H9 (cell line): Measurements from ENCODE around the gene CEACAM18. TPM values are rescaled to one million over a fixed set of nuclear protein-coding genes. Genes with fewer than 3 reads are reported as not detected.

Experiments
- DNase-seq: peaks from one replicate; pipeline ENCODE4 v3.0.0-alpha.2; 2017
- H2AFZ ChIP-seq: one replicate; pipeline ENCODE4 v1.6.1; 2013; ENCODE audit warnings: mild to moderate bottlenecking, low read length, control low read depth, moderate library complexity
- H2AK5ac ChIP-seq: 2 replicates; pipeline ENCODE4 v1.6.1; 2013; ENCODE audit warnings: low read length, control low read depth, mixed read lengths; ENCODE audit not compliant: insufficient read length
- H2BK120ac ChIP-seq: one replicate; pipeline ENCODE4 v1.6.1; 2013; ENCODE audit warnings: low read depth, mild to moderate bottlenecking, low read length, control low read depth, inconsistent platforms; ENCODE audit not compliant: poor library complexity, severe bottlenecking
- H2BK12ac ChIP-seq: 2 replicates; pipeline ENCODE4 v1.6.1; 2013; ENCODE audit warnings: low read length, control low read depth, mixed read lengths, low read depth; ENCODE audit not compliant: insufficient read length
- H2BK15ac ChIP-seq: 2 replicates; pipeline ENCODE4 v1.6.1; 2013; ENCODE audit warnings: low read depth, low read length, control low read depth
- H2BK20ac ChIP-seq: one replicate; pipeline ENCODE4 v1.6.1; 2013; ENCODE audit warnings: low read depth, mild to moderate bottlenecking, low read length, control low read depth, inconsistent platforms; ENCODE audit not compliant: poor library complexity, severe bottlenecking
- H2BK5ac ChIP-seq: 2 replicates; pipeline ENCODE4 v1.6.1; 2013; ENCODE audit warnings: low read length, control low read depth, mixed read lengths; ENCODE audit not compliant: insufficient read length
- H3K14ac ChIP-seq: 2 replicates; pipeline ENCODE4 v1.6.1; 2013; ENCODE audit warnings: low read length, control low read depth; ENCODE audit not compliant: insufficient read depth
- H3K18ac ChIP-seq: 2 replicates; pipeline ENCODE4 v1.6.1; 2013; ENCODE audit warnings: low read depth, mild to moderate bottlenecking, mixed read lengths, low read length, control low read depth; ENCODE audit not compliant: insufficient read length
- H3K23ac ChIP-seq: 2 replicates; pipeline ENCODE4 v1.6.1; 2013; ENCODE audit warnings: low read length, control low read depth, mixed read lengths, low read depth; ENCODE audit not compliant: insufficient read length
- H3K23me2 ChIP-seq: 2 replicates; pipeline ENCODE4 v1.6.1; 2013; ENCODE audit warnings: low read depth, mild to moderate bottlenecking, mixed read lengths, low read length, control low read depth; ENCODE audit not compliant: insufficient read length, poor library complexity, severe bottlenecking
- H3K27ac ChIP-seq: 2 replicates; pipeline ENCODE4 v1.5.1; 2013; ENCODE audit warnings: low read length, control low read depth, mixed read lengths, low read depth; ENCODE audit not compliant: insufficient read length
- H3K27me3 ChIP-seq: 2 replicates; pipeline ENCODE4 v1.6.1; 2013; ENCODE audit warnings: low read length, control low read depth, inconsistent platforms; ENCODE audit not compliant: insufficient read depth
- H3K4ac ChIP-seq: 2 replicates; pipeline ENCODE4 v1.6.1; 2013; ENCODE audit warnings: low read depth, mild to moderate bottlenecking, control low read depth, inconsistent platforms, low read length, moderate library complexity
- H3K4me1 ChIP-seq: 2 replicates; pipeline ENCODE4 v1.6.1; 2013; ENCODE audit warnings: low read length, control low read depth, inconsistent platforms; ENCODE audit not compliant: insufficient read depth
- H3K4me2 ChIP-seq: 2 replicates; pipeline ENCODE4 v1.6.1; 2013; ENCODE audit warnings: low read length, control low read depth, mixed read lengths; ENCODE audit not compliant: insufficient read length, insufficient read depth
- H3K56ac ChIP-seq: 2 replicates; pipeline ENCODE4 v1.6.1; 2013; ENCODE audit warnings: low read depth, mild to moderate bottlenecking, mixed read lengths, low read length, control low read depth; ENCODE audit not compliant: insufficient read length
- H3K79me1 ChIP-seq: 2 replicates; pipeline ENCODE4 v1.6.1; 2013; ENCODE audit warnings: low read depth, mild to moderate bottlenecking, moderate library complexity, low read length, control low read depth, inconsistent platforms; ENCODE audit not compliant: insufficient read depth, poor library complexity, severe bottlenecking
- H3K79me2 ChIP-seq: 2 replicates; pipeline ENCODE4 v1.6.1; 2013; ENCODE audit warnings: low read length, control low read depth, inconsistent platforms; ENCODE audit not compliant: insufficient read depth
- H3K9ac ChIP-seq: 2 replicates; pipeline ENCODE4 v1.6.1; 2013; ENCODE audit warnings: low read length, control low read depth, mixed read lengths; ENCODE audit not compliant: insufficient read length; ENCODE audit errors: extremely low read depth
- H3K9me3 ChIP-seq: one replicate; pipeline ENCODE4 v1.6.1; 2013; ENCODE audit warnings: low read depth, low read length, inconsistent platforms; ENCODE audit not compliant: control insufficient read depth
- H3T11ph ChIP-seq: one replicate; pipeline ENCODE4 v1.6.1; 2013; ENCODE audit warnings: mild to moderate bottlenecking, low read length, control low read depth, inconsistent platforms
- H4K20me1 ChIP-seq: one replicate; pipeline ENCODE4 v1.6.1; 2013; ENCODE audit not compliant: control insufficient read depth, insufficient read length, insufficient read depth
- H4K5ac ChIP-seq: 2 replicates; pipeline ENCODE4 v1.6.1; 2013; ENCODE audit warnings: low read depth, mild to moderate bottlenecking, mixed read lengths, low read length, control low read depth; ENCODE audit not compliant: insufficient read length
- H4K8ac ChIP-seq: replicated peaks from 2 replicates; pipeline ENCODE4 v1.6.1; 2013; ENCODE audit warnings: low read length, control low read depth, mixed read lengths, low read depth; ENCODE audit not compliant: insufficient read length
- H4K91ac ChIP-seq: 2 replicates; pipeline ENCODE4 v1.6.1; 2013; ENCODE audit warnings: low read depth, mild to moderate bottlenecking, moderate library complexity, mixed read lengths, low read length, control low read depth; ENCODE audit not compliant: insufficient read length
- H3K27ac Mint-ChIP-seq, 3 experiments: 2 replicates in 2 of 3; 3 replicates in 1 of 3; pipeline ENCODE4 v1.8.0; 2020 to 2021; ENCODE audit warnings: mixed read lengths in 3 of 3, mild to moderate bottlenecking in 1 of 3, moderate library complexity in 1 of 3
- H3K27me3 Mint-ChIP-seq: 2 replicates; pipeline ENCODE4 v1.8.0; 2021; ENCODE audit warnings: low read depth, mild to moderate bottlenecking, moderate library complexity, mixed read lengths
- H3K36me3 Mint-ChIP-seq, 3 experiments: 2 replicates in 2 of 3; 3 replicates in 1 of 3; pipeline ENCODE4 v1.8.0; 2020 to 2021; ENCODE audit warnings: low read depth in 3 of 3, mixed read lengths in 3 of 3; ENCODE audit not compliant: insufficient read depth in 1 of 3
- H3K4me1 Mint-ChIP-seq, 2 experiments: 2 replicates each; pipeline ENCODE4 v1.8.0; 2020; ENCODE audit warnings: mixed read lengths in 2 of 2
- H3K4me3 Mint-ChIP-seq, 2 experiments: 2 replicates in 1 of 2; 3 replicates in 1 of 2; pipeline ENCODE4 v1.8.0; 2020 to 2021; ENCODE audit warnings: mild to moderate bottlenecking in 2 of 2, mixed read lengths in 2 of 2, moderate library complexity in 1 of 2
- H3K9me3 Mint-ChIP-seq, 2 experiments: 2 replicates in 1 of 2; 3 replicates in 1 of 2; pipeline ENCODE4 v1.8.0; 2020; ENCODE audit warnings: mild to moderate bottlenecking in 2 of 2, mixed read lengths in 2 of 2, moderate library complexity in 1 of 2
- CTCF ChIP-seq: fragments of 200-600 bp; sonication (generic); conservative IDR thresholded peaks from 3 replicates; pipeline ENCODE4 v1.8.0; 2021; ENCODE audit warnings: antibody characterized with exemption, mild to moderate bottlenecking
- whole genome bisulfite sequencing: extraction: QIAGEN DNeasy Blood & Tissue Kit; methylation state at CpG from one replicate; pipeline ENCODE4 v1.1.7; 2013; ENCODE audit warnings: missing lambda C conversion rate, low lambda C conversion rate, mixed read lengths; ENCODE audit not compliant: insufficient read length; ENCODE audit errors: extremely low coverage; 5-methylcytosine and 5-hydroxymethylcytosine counted together
- total RNA-seq: library from RNA; stranded (reverse); gene quantifications from 2 replicates; pipeline ENCODE4 v1.2.1, GENCODE V29; 2021

Gene CEACAM18
- total RNA-seq, 1 experiment from 2014 or later: not detected

GRCh38 chr19:51520728-51521127 lies 42.4 kb downstream of the CEACAM18 start:
- H4K8ac ChIP-seq: no peak overlapping the region

More at GRCh38 chr19:51520728-51521127, 42.4 kb downstream of the CEACAM18 start:
- peaks cover 0 to 4% (median 2%) of the 10 kb centered on the region in 3 experiments; a peak in 1 of 7 replicates for H3K36me3 Mint-ChIP-seq
- Histone ChIP-seq H3K4me2 (no peak overlapping the region), H4K91ac (no peak overlapping the region), H3K14ac (no peak overlapping the region), H2BK120ac (no peak overlapping the region), H3K23ac (no peak overlapping the region), H3K79me2 (no peaks in the 10 kb centered on the region), H2AFZ (no peak overlapping the region), H3K56ac (no peak overlapping the region), H3K4me1 (no peaks in the 10 kb centered on the region), H3K27me3 (no peaks in the 10 kb centered on the region), H3K9me3 (no peaks in the 10 kb centered on the region), H3K23me2 (no peaks in the 10 kb centered on the region), H2BK12ac (no peak overlapping the region), H3K79me1 (no peaks in the 10 kb centered on the region), H2BK5ac (no peak overlapping the region), H2BK15ac (no peak overlapping the region), H3K9ac (no peak overlapping the region), H3K4ac (no peak overlapping the region), H2BK20ac (no peak overlapping the region), H3K18ac (no peak overlapping the region), H4K5ac (no peak overlapping the region), H2AK5ac (no peak overlapping the region), H4K20me1 (no peaks in the 10 kb centered on the region), H3T11ph (no peak overlapping the region), H3K27ac (no peak overlapping the region)
- H3K4me1 Mint-ChIP-seq: no peaks in the 10 kb centered on the region
- no CpG with 5 or more reads among the region's 2 CpGs for WGBS
- H3K27ac Mint-ChIP-seq: no peak overlapping the region
- H3K27me3 Mint-ChIP-seq: peaks cover 21% of the 10 kb centered on the region
- DNase-seq: no peak
- H3K9me3 Mint-ChIP-seq: peaks cover 50 to 88% of the 10 kb centered on the region in 2 experiments
- no peak overlapping the region for H3K4me3 Mint-ChIP-seq
- TF ChIP-seq CTCF: no peak
